Kidney epithelial cell (primary cell): ENCODE measurements around the gene CSTF2T. TPM values are rescaled to one million over a fixed set of nuclear protein-coding genes. Genes with fewer than 3 reads are reported as not detected.

ENCODE experiments used
- DNase-seq: peaks from one replicate; pipeline ENCODE4 v3.0.0-alpha.2; 2010; ENCODE audit warnings: low read depth
- H3K27me3 ChIP-seq: 2 replicates; pipeline ENCODE4 v1.6.0; 2011; ENCODE audit warnings: low read length; ENCODE audit not compliant: control insufficient read depth, insufficient read depth
- H3K36me3 ChIP-seq: 2 replicates; pipeline ENCODE4 v1.5.1; 2011; ENCODE audit warnings: low read length; ENCODE audit not compliant: control insufficient read depth, insufficient read depth
- H3K4me3 ChIP-seq: 2 replicates; pipeline ENCODE4 v1.5.1; 2011; ENCODE audit warnings: low read depth, mild to moderate bottlenecking, control low read depth, low read length
- total RNA-seq: library from RNA; depleted of rRNA; stranded (reverse); fragments of >200 nt; gene quantifications from 2 replicates; pipeline ENCODE4 v1.2.3, GENCODE V29; 2015
- TF ChIP-seq, protein P1 (sequence below): IDR thresholded peaks from 2 replicates; pipeline ENCODE4 v1.5.1; 2011; ENCODE audit warnings: mild to moderate bottlenecking, moderate library complexity, low read length, control low read depth, inconsistent platforms; ENCODE audit not compliant: insufficient read depth, poor library complexity, severe bottlenecking

CSTF2T gene
- total RNA-seq, 1 donor from 2014 or later: 24.8 TPM

DNA sequence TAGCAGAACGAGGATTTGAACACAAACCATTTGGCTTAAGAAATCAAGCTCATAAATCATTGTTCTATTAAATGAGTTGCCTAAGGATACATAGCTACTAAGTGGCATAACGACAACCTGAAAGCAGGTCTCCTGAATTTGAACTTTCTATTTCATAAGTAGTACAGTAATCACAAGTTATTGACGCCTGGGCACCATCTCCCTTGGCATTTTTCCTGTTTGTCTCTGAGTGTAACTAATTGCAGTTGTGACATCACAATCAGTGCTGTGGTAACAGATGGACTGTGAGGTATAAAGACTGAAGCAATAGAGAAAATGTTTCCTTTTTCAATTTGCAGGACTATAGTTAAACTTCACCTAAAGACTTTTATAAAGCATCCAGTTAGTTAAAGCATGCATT, 6.4 kb upstream of the CSTF2T start:
- TF ChIP-seq, protein P1, sequence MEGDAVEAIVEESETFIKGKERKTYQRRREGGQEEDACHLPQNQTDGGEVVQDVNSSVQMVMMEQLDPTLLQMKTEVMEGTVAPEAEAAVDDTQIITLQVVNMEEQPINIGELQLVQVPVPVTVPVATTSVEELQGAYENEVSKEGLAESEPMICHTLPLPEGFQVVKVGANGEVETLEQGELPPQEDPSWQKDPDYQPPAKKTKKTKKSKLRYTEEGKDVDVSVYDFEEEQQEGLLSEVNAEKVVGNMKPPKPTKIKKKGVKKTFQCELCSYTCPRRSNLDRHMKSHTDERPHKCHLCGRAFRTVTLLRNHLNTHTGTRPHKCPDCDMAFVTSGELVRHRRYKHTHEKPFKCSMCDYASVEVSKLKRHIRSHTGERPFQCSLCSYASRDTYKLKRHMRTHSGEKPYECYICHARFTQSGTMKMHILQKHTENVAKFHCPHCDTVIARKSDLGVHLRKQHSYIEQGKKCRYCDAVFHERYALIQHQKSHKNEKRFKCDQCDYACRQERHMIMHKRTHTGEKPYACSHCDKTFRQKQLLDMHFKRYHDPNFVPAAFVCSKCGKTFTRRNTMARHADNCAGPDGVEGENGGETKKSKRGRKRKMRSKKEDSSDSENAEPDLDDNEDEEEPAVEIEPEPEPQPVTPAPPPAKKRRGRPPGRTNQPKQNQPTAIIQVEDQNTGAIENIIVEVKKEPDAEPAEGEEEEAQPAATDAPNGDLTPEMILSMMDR: no peak
- Histone ChIP-seq H3K36me3 (no peaks in the 10 kb centered on the region), H3K27me3 (no peaks in the 10 kb centered on the region), H3K4me3 (no peak overlapping the region)
- DNase-seq: no peak

DNA sequence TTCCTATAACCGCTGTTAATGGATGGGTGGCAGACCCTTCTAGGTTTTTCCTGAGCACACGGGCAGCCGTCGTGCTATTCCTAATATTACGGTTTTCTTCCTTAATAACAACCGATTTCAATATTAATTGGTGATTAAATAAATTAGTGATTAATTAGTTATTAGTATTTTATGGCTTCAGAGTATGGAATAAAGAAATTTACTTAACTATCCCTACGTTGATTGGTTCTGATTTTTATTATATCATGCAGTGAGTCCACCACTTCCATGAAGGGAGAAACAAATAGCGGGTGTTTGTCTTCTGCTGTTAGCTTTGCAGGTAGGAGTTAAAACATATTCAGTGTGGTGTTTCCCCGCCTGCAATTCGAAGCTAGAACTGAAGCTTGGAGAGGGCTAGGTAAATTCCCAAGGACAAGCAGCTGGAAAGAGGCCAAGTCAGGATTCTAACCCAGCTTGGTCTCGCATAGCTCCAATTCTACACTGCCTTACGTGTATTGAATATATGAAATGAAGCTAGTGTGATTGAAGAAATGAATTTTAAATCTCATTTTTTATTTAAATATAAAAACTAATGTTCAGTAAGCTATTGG, 928 bp upstream of the CSTF2T start:
- peak overlapping the region; percentile 89 for H3K4me3 ChIP-seq
- H3K27me3 ChIP-seq: no peaks in the 10 kb centered on the region
- DNase-seq: no peak
- H3K36me3 ChIP-seq: peaks cover 1% of the 10 kb centered on the region
- TF ChIP-seq, protein P1: no peak

DNA sequence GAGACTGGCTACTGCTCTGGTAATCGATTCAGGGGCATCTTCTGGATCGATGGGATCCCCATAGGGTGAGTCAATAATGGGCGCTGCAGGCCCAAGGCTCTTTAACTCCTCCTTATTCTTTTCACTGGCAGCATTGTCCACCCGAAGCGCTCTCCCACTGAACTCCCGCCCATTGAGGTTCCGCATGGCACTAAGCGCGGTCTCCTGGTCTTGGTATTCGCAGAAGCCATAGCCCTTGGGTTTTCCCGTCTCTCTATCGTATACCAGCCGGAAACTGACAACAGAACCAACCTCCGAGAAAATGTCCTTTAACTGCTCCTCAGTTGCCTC, 285 bp downstream of the CSTF2T start:
- H3K27me3 ChIP-seq: no peaks in the 10 kb centered on the region
- H3K36me3 ChIP-seq: peaks cover 1% of the 10 kb centered on the region
- TF ChIP-seq, protein P1: no peak
- DNase-seq: no peak
- H3K4me3 ChIP-seq: peak overlapping the region; percentile 89

DNA sequence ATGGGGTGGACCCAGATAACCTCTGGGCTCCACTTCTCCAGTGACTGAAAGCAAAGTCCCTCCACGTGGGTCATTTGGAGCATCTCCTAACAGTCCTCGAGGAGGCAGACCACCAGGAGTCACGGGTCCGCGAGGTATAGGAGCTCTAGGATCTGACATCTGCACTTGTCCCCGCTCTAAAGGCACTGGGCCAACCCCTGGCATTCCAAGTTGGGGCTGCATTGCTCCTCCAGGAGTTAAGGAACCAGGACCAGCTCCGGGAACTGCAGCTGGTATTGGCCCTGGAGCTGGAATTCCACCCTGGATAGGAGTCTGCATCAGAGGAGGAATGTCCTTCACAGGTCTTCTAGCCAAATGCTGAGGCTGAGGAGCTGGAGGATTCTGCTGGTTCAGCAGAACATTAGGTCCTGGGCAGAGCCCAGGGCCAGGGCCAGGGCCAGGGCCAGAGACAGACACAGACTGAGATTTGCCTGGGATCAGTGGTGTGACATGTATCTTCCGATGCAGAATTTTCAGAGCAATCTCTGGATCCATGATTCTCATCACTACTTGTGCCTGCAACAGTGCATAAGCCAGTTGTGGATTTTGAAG, 827 bp downstream of the CSTF2T start:
- Histone ChIP-seq H3K4me3 (peak overlapping the region; percentile 89), H3K36me3 (peaks cover 1% of the 10 kb centered on the region), H3K27me3 (no peaks in the 10 kb centered on the region)
- no peak for DNase-seq
- TF ChIP-seq, protein P1: no peak

DNA sequence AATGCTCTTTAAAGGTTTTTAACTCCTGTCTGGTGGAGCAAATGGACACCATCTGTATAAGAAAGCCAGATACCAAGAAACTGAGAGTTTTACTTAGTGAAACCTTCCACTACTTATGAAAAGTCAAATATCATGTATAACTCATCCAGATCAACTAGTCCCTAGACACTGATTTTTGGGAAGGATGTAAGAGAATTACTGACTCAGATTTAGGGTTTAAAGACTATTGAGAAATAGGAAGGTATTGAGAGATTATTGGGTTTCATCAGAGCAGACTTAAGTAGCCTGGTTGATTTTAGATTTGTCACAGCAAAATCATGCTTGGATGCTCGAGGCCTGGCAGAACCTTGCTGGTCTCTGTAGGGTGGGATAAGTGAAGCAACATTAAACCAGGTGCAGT, 3.1 kb downstream of the CSTF2T start:
- Histone ChIP-seq H3K27me3 (no peaks in the 10 kb centered on the region), H3K36me3 (peaks cover 1% of the 10 kb centered on the region), H3K4me3 (no peak overlapping the region)
- no peak for DNase-seq
- TF ChIP-seq, protein P1: no peak
